H1 (cell line): ENCODE results near the gene ORMDL3. TPM values are rescaled to one million over a fixed set of nuclear protein-coding genes. Genes with fewer than 3 reads are reported as not detected.
"Not testable (repeated sequence)": the region's sequence is repeated elsewhere in the genome, so short reads cannot be mapped to it uniquely, and the experiment has no call there.

Experiments used
- CTCF ChIA-PET: fragments of 300-600 bp; sonication (Branson Sonifier 250); formaldehyde crosslinking; loops from one replicate; lab custom pipeline; 2021; ENCODE audit not compliant: partially characterized antibody; lab: Charles Lee
- POLR2A ChIA-PET: fragments of 300-600 bp; sonication (Branson Sonifier 250); formaldehyde crosslinking; loops from one replicate; lab custom pipeline; 2021; ENCODE audit warnings: inconsistent platforms; ENCODE audit not compliant: partially characterized antibody; lab: Charles Lee
- DNase-seq, 2 experiments: peaks; one replicate each; pipeline versions ENCODE4 v3.0.0 to v3.0.0-alpha.2; 2010 to 2022; ENCODE audit warnings: low spot score in 2 of 2, low read depth in 1 of 2, mixed read lengths in 1 of 2
- FAIRE-seq: peaks from 2 replicates; lab custom pipeline; 2011; peaks lifted over from hg19 to GRCh38; lab: Jason Lieb, UNC
- H2AFZ ChIP-seq: 2 replicates; pipeline ENCODE4 v1.8.1; 2012; ENCODE audit warnings: low read length, inconsistent platforms
- H2AK5ac ChIP-seq: 2 replicates; pipeline ENCODE4 v1.6.1; 2013; ENCODE audit warnings: low read depth, low read length
- H2BK120ac ChIP-seq: replicated peaks from 2 replicates; pipeline ENCODE3; 2013; ENCODE audit warnings: low read depth, low read length, inconsistent platforms
- H2BK12ac ChIP-seq: 2 replicates; pipeline ENCODE4 v1.6.1; 2013; ENCODE audit warnings: low read depth, low read length
- H2BK15ac ChIP-seq: 2 replicates; pipeline ENCODE4 v1.6.1; 2013; ENCODE audit warnings: low read length
- H2BK20ac ChIP-seq: 2 replicates; pipeline ENCODE4 v1.6.1; 2013; ENCODE audit warnings: low read length
- H2BK5ac ChIP-seq: 2 replicates; pipeline ENCODE4 v1.6.1; 2013; ENCODE audit warnings: low read depth, low read length
- H3K14ac ChIP-seq: 2 replicates; pipeline ENCODE4 v1.6.1; 2013; ENCODE audit warnings: inconsistent platforms; ENCODE audit not compliant: insufficient read length
- H3K18ac ChIP-seq: 2 replicates; pipeline ENCODE4 v1.6.1; 2013; ENCODE audit warnings: low read length; ENCODE audit errors: extremely low read depth
- H3K23ac ChIP-seq: 2 replicates; pipeline ENCODE4 v1.6.1; 2013; ENCODE audit warnings: inconsistent platforms; ENCODE audit not compliant: insufficient read length
- H3K23me2 ChIP-seq: 2 replicates; pipeline ENCODE4 v1.6.1; 2013; ENCODE audit warnings: low read depth, low read length
- H3K27ac ChIP-seq: 2 replicates; pipeline ENCODE4 v1.6.1; 2011; ENCODE audit warnings: low read depth, low read length, inconsistent platforms
- H3K27me3 ChIP-seq, 4 experiments: replicated peaks in 1 of 4; 1 replicate in 1 of 4; 2 replicates in 3 of 4; pipeline versions ENCODE4 v1.6.1 to v1.8.1; 2011 to 2013; ENCODE audit warnings: low read length in 3 of 4, mild to moderate bottlenecking in 3 of 4, inconsistent platforms in 2 of 4, mixed read lengths in 2 of 4, moderate library complexity in 1 of 4; ENCODE audit not compliant: control insufficient read depth in 3 of 4, insufficient read depth in 3 of 4; ENCODE audit errors: extremely low read depth in 1 of 4
- H3K36me3 ChIP-seq, 4 experiments: 2 replicates each; pipeline versions ENCODE4 v1.6.1 to v1.8.1; 2011 to 2013; ENCODE audit warnings: mild to moderate bottlenecking in 4 of 4, low read length in 3 of 4, moderate library complexity in 2 of 4, control low read depth in 1 of 4, inconsistent platforms in 1 of 4; ENCODE audit not compliant: insufficient read depth in 4 of 4, control insufficient read depth in 2 of 4
- H3K4ac ChIP-seq: replicated peaks from 2 replicates; pipeline ENCODE3; 2013; ENCODE audit warnings: low read length, low read depth, mixed read lengths, inconsistent platforms; ENCODE audit not compliant: insufficient read length
- H3K4me1 ChIP-seq, 4 experiments: replicated peaks in 1 of 4; 1 replicate in 1 of 4; 2 replicates in 3 of 4; pipeline versions ENCODE4 v1.6.1 to v1.8.1; 2011 to 2013; ENCODE audit warnings: low read length in 3 of 4, inconsistent platforms in 2 of 4, mixed read lengths in 1 of 4; ENCODE audit not compliant: insufficient read depth in 4 of 4, control insufficient read depth in 3 of 4
- H3K4me2 ChIP-seq, 2 experiments: 2 replicates each; pipeline versions ENCODE4 v1.6.1 to v1.8.1; 2011 to 2013; ENCODE audit warnings: low read depth in 2 of 2, low read length in 2 of 2, control low read depth in 1 of 2, inconsistent platforms in 1 of 2, mild to moderate bottlenecking in 1 of 2; ENCODE audit not compliant: insufficient read depth in 1 of 2
- H3K4me3 ChIP-seq, 4 experiments: fragments of 200-600, 300-600 bp in 1 of 4; sonication (generic), shearing (Covaris generic), sonication (Bioruptor Twin) in 1 of 4; 2 replicates each; pipeline versions ENCODE4 v1.5.1 to v1.8.1; 2011 to 2016; ENCODE audit warnings: low read length in 4 of 4, low read depth in 3 of 4, control low read depth in 2 of 4, inconsistent platforms in 2 of 4, mild to moderate bottlenecking in 2 of 4, mixed read lengths in 1 of 4, moderate library complexity in 1 of 4; ENCODE audit not compliant: insufficient read depth in 2 of 4; ENCODE audit errors: extremely low read depth in 1 of 4
- H3K56ac ChIP-seq: replicated peaks from 2 replicates; pipeline ENCODE3; 2013; ENCODE audit warnings: low read depth, mild to moderate bottlenecking, mixed read lengths, low read length, inconsistent platforms; ENCODE audit not compliant: insufficient read length
- H3K79me1 ChIP-seq: 2 replicates; pipeline ENCODE4 v1.6.1; 2013; ENCODE audit warnings: low read depth, low read length, control low read depth
- H3K79me2 ChIP-seq, 2 experiments: 2 replicates each; pipeline versions ENCODE4 v1.6.1 to v1.8.1; 2012 to 2013; ENCODE audit warnings: low read length in 2 of 2, mild to moderate bottlenecking in 2 of 2, inconsistent platforms in 1 of 2; ENCODE audit not compliant: insufficient read depth in 2 of 2, control insufficient read depth in 1 of 2
- H3K9ac ChIP-seq, 4 experiments: replicated peaks in 1 of 4; 1 replicate in 1 of 4; 2 replicates in 3 of 4; pipeline versions ENCODE4 v1.6.1 to v1.8.1; 2011 to 2013; ENCODE audit warnings: low read depth in 3 of 4, low read length in 3 of 4, control low read depth in 2 of 4, mild to moderate bottlenecking in 2 of 4, moderate library complexity in 2 of 4, inconsistent platforms in 1 of 4; ENCODE audit errors: extremely low read depth in 1 of 4
- H3K9me3 ChIP-seq, 2 experiments: 2 replicates each; pipeline versions ENCODE4 v1.6.1 to v1.8.1; 2012 to 2013; ENCODE audit warnings: mild to moderate bottlenecking in 2 of 2, moderate library complexity in 2 of 2, control low read depth in 1 of 2, inconsistent platforms in 1 of 2, low read depth in 1 of 2, low read length in 1 of 2, mixed read lengths in 1 of 2; ENCODE audit not compliant: insufficient read depth in 2 of 2
- H4K20me1 ChIP-seq, 2 experiments: replicated peaks in 1 of 2; 2 replicates each; pipeline versions ENCODE3 to v1.8.1; 2011 to 2013; ENCODE audit warnings: inconsistent platforms in 2 of 2, low read length in 2 of 2, mild to moderate bottlenecking in 1 of 2; ENCODE audit not compliant: insufficient read depth in 2 of 2, control insufficient read depth in 1 of 2
- H4K5ac ChIP-seq: 2 replicates; pipeline ENCODE4 v1.6.1; 2013; ENCODE audit warnings: low read length, low read depth, mixed read lengths, inconsistent platforms; ENCODE audit not compliant: insufficient read length
- H4K8ac ChIP-seq: 2 replicates; pipeline ENCODE4 v1.8.0; 2013; ENCODE audit warnings: mild to moderate bottlenecking, moderate library complexity, low read length, inconsistent platforms; ENCODE audit not compliant: insufficient read depth; ENCODE audit errors: extremely low read depth
- H4K91ac ChIP-seq: replicated peaks from 2 replicates; pipeline ENCODE3; 2013; ENCODE audit warnings: low read length, mixed read lengths, inconsistent platforms; ENCODE audit not compliant: insufficient read length
- CHD1 ChIP-seq: IDR thresholded peaks from 2 replicates; pipeline ENCODE4 v1.6.1; 2012; ENCODE audit warnings: low read depth, low read length, improper control_type of control experiment
- NRF1 ChIP-seq: IDR thresholded peaks from 2 replicates; pipeline ENCODE4 v1.6.1; 2011; ENCODE audit warnings: mild to moderate bottlenecking, low read depth, low read length, improper control_type of control experiment
- RAD21 ChIP-seq, 2 experiments: IDR thresholded peaks in 1 of 2; conservative IDR thresholded peaks in 1 of 2; 2 replicates each; pipeline ENCODE4 v1.6.1; 2011; ENCODE audit warnings: low read depth in 2 of 2, low read length in 2 of 2, improper control_type of control experiment in 1 of 2, inconsistent platforms in 1 of 2, mild to moderate bottlenecking in 1 of 2, moderate library complexity in 1 of 2
- WGBS, 2 experiments: shearing (Covaris generic) in 1 of 2; methylation state at CpG; one replicate each; pipeline versions ENCODE4 v1.1.6 to v1.1.7; 2013 to 2015; ENCODE audit warnings: low lambda C conversion rate in 2 of 2, mixed read lengths in 2 of 2, inconsistent platforms in 1 of 2, low coverage in 1 of 2, missing lambda C conversion rate in 1 of 2; ENCODE audit not compliant: insufficient replicate concordance in 2 of 2, insufficient coverage in 1 of 2, insufficient read length in 1 of 2; ENCODE audit errors: extremely low coverage in 1 of 2, missing lambda C conversion rate in 1 of 2; 5-methylcytosine and 5-hydroxymethylcytosine counted together
- polyA plus RNA-seq, 7 experiments: library from polyadenylated mRNA; depleted of rRNA in 3 of 7; stranded (reverse) in 5 of 7; unstranded in 2 of 7; fragments of >200 nt in 5 of 7; fragments of 200-250 nt in 2 of 7; gene quantifications; 1 replicate in 5 of 7; 2 replicates in 1 of 7; 4 replicates in 1 of 7; pipeline versions ENCODE4 v1.2.1 to v1.2.3, GENCODE V29; 2011 to 2013; ENCODE audit warnings: missing spikeins in 2 of 7, mixed read lengths in 2 of 7
- total RNA-seq: library from RNA; stranded (reverse); fragmentation: NEBNext Ultra II Directional; extraction: Animal tissue kit (Norgen Biotek cat#: 25700); gene quantifications from 2 replicates; pipeline ENCODE4 v1.2.1, GENCODE V29; 2021

The ORMDL3 gene
- total and polyA plus RNA-seq, 2 of the 8 experiments (the other 6 are each of a cell fraction or from before 2014, with no cell fraction given) = 50.4 to 108 TPM

- TF ChIP-seq RAD21 (IDR thresholded peaks at IDR 0.05 in 1 of 2, conservative IDR thresholded peaks at IDR 0.05 in 1 of 2; ENCODE audit: low read depth in 2 of 2, low read length in 2 of 2) (no peak), CHD1 (no peak), NRF1 (no peak)
- TF ChIP-seq, all 59 proteins: peak for 0
Observed at GRCh38 chr17:39887078-39887477, 40.3 kb downstream of the ORMDL3 start (continued).

- H4K91ac ChIP-seq, H3K4ac ChIP-seq, H3K4me1 ChIP-seq, POLR2A ChIA-PET, H3K23ac ChIP-seq, H3K56ac ChIP-seq, H2BK12ac ChIP-seq, H2AK5ac ChIP-seq, H2AFZ ChIP-seq, H3K79me2 ChIP-seq, H4K5ac ChIP-seq, H3K18ac ChIP-seq, H3K4me2 ChIP-seq, H2BK5ac ChIP-seq, H3K27ac ChIP-seq, H2BK15ac ChIP-seq, DNase-seq, H3K14ac ChIP-seq, FAIRE-seq, H3K9ac ChIP-seq, H2BK120ac ChIP-seq, H4K20me1 ChIP-seq, H2BK20ac ChIP-seq, H4K8ac ChIP-seq, H3K23me2 ChIP-seq, H3K4me3 ChIP-seq, H3K36me3 ChIP-seq, H3K27me3 ChIP-seq, H3K79me1 ChIP-seq, H3K9me3 ChIP-seq: not testable (repeated sequence)
- WGBS, 2 experiments = 77% methylated on average over 5 of the region's 5 CpGs; no CpG with 5 or more reads in 1 of the 2 experiments
- CTCF ChIA-PET = interaction anchor here (1.0 kb wide), 2 partner anchors 9 to 13 kb away, joined by 3 read pairs; no protein-coding TSS in a partner anchor
Observed at GRCh38 chr17:39886102-39886501, 41.3 kb downstream of the ORMDL3 start.
